GM18858 (cell line): ENCODE data around the gene FAM110D.

Source experiments
- ATAC-seq: cut with Tn5 transposase; IDR thresholded peaks from one replicate; pipeline ENCODE4 v1.9.1; 2021; ENCODE audit not compliant: unreplicated experiment

Gene FAM110D

GRCh38 chr1:26127235-26128163 is 31.4 kb upstream of the FAM110D start:
- ATAC-seq, result no peak

GRCh38 chr1:26129778-26130177 is 29.1 kb upstream of the FAM110D start:
- no peak for ATAC-seq

- no peak for ATAC-seq
Measured at GRCh38 chr1:26130695-26131094, 28.2 kb upstream of the FAM110D start.

GRCh38 chr1:26132128-26132833 is 26.6 kb upstream of the FAM110D start:
- ATAC-seq, result no peak

GRCh38 chr1:26132834-26133167 is 26.1 kb upstream of the FAM110D start:
- ATAC-seq, result no peak

- no peak for ATAC-seq
Measured at GRCh38 chr1:26134466-26134865, 24.4 kb upstream of the FAM110D start.

- ATAC-seq, result no peak
Measured at GRCh38 chr1:26138974-26139558, 19.8 kb upstream of the FAM110D start.

- ATAC-seq, result no peak
Measured at GRCh38 chr1:26142159-26142558, 16.7 kb upstream of the FAM110D start.

- no peak for ATAC-seq
Measured at GRCh38 chr1:26145041-26145959, 13.6 kb upstream of the FAM110D start.

GRCh38 chr1:26145960-26146294 is 13.0 kb upstream of the FAM110D start:
- no peak for ATAC-seq

GRCh38 chr1:26148887-26149286 is 10.0 kb upstream of the FAM110D start:
- ATAC-seq, result no peak

- ATAC-seq, result no peak
Measured at GRCh38 chr1:26153966-26154532, 4.8 kb upstream of the FAM110D start.

GRCh38 chr1:26154750-26155149 is 4.1 kb upstream of the FAM110D start:
- no peak for ATAC-seq

- no peak for ATAC-seq
Measured at GRCh38 chr1:26155370-26156284, 3.3 kb upstream of the FAM110D start.

- no peak for ATAC-seq
Measured at GRCh38 chr1:26156285-26157038, 2.4 kb upstream of the FAM110D start.

- no peak for ATAC-seq
Measured at GRCh38 chr1:26158271-26158907, 490 bp upstream of the FAM110D start.

- no peak for ATAC-seq
Measured at GRCh38 chr1:26159743-26160039, 812 bp downstream of the FAM110D start.

- no peak for ATAC-seq
Measured at GRCh38 chr1:26160527-26161414, 1.9 kb downstream of the FAM110D start.
